Measurements from ENCODE around the gene PHF8.

PHF8 gene

DNA sequence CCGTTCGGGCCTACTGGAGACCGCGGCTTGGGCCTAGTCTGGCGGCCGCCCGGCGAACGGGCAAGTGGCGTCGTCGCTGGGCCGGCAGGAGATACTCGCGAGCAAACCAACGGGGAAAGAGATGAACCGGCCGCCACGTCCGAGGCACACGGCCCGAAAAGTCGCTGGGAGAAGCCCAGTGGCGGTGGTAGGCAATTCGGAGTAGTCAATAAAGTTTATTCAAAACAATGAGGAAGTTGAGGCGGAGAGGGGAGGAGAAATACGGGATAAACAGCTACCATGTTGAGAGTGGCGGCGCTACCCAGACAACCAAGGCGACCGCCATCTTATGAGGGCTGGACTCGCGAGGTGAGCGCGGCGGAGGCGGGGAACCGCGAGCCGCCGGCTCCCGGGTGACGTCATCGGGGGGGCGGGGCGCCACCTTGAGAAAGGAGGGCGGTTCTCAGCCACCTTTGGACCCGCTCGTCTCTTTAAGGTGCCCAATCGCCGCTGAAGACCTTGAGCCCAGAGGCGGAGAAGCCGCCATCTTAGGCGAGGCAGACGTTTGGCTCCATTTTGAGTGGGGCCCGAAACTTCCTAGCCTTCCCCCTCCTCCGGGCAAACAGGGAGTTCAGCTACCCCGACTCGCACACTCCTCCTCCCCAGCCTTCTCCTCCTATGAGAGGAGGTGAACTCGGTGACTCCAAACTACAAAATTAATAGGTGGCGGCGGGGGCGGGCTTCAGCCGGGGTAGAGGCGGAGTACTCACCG, at the start of gene PHF8:
PHF8 (minus strand) TSS at position 348 of the 751 bp plus-strand sequence. CDS start 1,745 bp downstream, outside the sequence.
- peak; percentile 94 for DNase-seq

DNA sequence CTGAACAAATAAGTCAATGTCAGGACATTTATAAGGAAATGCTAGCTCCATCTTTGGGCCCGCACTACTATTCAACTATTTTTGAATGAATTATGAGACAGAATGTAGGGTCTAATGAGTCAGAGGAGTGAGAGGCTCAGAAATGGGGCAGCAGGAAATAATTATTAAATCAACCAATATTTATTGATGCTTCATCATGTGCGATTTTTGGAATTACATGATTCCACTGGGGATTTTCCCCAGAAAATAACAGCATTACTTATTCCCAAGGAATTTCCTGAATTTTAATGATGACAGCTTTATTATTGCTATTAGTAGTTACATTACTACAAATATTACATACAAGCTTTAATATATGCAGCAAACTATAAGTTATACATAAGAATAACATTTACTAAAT, 49.3 kb upstream of the PHF8 start:
- DNase-seq: no peak

DNA sequence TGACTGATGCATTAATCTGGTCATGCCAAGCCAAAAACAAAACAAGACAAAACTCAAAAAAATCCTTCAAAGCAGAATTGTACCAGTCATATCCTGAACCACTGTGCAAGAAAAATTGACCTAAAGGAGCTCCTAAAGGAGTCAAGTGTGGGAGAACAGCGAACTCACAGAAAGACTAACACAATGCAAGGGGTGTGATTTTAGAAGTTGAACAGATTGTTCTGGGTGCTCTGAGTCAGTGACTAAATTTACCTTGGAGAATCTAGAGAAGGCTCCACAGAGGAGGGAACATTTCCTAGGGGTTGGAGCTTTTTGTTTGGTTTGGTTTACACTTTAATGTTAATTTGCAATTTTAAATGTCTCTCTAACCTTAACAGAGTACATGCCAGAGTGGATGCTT, 48.9 kb upstream of the PHF8 start:
- no peak for DNase-seq

DNA sequence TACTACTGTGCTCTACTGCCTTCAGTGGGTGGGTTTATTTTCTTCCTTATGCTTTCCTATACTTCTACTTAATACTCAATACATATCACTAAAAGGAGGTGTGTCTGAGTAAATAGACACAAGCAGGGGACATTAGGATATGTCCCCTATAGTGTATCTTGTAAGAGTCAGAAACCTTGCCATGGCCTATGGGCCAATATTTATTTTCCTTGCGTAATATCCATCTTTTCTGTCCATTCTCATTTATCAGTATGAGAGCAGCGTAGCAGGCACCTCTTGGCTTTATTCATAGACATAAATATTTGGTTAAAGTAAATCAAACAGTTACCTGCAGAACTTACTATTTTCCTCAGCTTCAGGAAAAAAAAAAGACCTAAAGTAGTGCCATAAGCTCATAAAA, 46.6 kb upstream of the PHF8 start:
- DNase-seq: no peak

DNA sequence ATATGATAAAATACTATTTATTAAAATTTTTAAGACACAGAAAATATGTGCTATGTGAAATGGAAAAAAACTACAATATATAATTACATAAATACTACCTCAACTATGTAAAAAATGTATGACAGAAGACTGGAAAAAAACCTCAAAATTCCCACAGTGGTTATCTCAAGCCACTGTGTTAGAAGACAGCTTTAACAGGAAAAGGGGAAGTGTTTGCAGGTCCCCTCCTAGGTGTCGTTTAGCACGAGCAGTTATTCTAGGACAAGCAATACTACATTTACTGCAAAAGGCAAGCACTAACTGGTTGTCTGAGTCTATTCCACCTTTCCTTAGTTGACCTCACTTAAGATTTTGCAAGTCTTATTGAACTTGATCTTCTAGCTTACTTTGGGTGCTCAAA, 44.9 kb upstream of the PHF8 start:
- no peak for DNase-seq

DNA sequence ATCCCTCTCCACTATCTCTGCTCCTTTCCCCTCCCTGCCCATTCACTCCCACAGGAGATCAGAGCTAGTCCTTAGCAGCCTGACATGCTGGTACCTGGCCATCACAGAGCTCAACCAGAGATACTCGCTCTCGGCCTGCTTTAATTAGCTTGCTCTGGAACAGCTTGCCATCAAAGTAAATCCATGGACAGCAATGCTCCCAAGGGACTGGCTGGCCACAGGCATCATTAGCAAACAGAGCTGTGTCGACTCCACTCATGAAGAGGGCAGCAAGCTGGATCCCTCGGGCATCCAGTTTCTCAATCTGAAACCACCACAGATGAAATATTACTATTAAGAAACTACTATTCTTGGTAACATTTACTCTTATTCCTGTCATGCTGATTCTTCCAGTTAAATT, 43.4 kb upstream of the PHF8 start:
- DNase-seq: no peak

DNA sequence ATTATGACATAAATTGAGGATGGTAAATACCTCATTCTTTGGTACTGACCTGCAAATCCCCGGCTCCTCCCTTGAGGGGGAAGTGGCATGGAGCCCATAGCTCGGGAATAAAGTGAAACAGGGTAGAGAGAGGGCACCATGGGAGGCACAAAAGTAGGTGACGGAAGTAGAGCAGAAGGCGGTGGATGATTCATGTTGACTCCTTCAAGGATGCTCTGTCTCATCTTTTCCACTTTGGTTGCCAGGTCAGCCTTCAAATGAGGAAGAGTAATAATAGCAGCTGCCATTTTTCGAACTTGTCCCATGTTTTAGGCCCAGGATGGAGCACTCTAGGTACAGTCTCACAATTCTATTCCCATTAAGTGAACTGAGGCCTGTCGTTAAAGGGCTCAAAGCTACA, 41.4 kb upstream of the PHF8 start:
- no peak for DNase-seq

DNA sequence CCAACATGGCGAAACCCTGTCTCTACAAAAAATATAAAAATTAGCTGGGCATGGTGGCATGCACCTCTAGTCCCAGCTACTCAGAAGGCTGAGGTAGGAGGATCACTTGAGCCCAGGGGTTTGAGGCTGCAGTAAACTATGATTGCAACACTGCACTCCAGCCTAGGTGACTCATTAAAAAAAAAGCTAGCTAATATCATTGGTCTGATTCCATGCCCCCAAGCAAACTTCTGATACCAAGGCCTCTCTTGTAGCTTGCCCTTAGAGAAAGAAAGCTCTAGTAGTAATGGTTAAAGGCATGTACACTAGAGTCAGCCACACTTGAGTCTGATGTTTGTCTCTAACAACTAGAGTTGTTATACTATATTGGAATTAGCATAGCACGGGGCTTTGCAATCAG, 32.6 kb upstream of the PHF8 start:
- no peak for DNase-seq

DNA sequence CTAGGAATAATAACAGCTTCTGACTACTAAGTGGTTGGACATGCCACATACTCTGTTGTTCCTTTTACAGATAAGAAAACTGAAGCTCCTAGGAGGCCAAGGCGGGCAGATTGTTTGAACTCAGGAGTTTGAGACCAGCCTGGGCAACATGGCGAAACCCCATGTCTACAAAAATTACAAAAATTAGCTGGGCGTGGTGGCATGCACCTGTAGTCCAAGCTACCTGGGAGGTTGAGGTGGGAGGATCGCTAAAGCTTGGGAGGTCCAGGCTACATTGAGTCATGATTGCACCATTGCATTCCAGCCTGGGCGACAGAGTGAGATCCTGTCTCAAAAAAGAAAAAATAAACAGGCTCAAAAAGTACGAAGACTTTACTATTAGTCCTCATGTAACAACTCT, 30.6 kb upstream of the PHF8 start:
- DNase-seq: no peak

DNA sequence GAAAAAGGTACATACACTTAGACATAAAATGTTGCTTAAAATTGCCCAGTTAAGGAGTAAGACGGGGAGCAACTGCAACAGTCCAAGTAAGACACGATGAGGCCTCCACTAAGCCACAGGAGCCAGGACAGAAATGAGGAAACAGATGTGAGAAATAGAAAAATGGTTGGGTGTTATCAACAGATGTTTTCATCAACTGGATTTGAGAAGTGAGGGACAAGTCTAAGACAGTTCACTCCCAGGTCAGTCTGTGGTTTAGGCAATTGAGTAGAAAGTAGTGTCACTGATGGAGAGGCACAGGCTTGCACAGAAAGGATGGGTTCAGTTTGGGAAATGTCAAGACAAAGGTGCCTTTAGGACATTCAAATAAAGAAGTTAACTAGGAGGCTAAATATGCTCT, 23.5 kb upstream of the PHF8 start:
- DNase-seq: no peak

DNA sequence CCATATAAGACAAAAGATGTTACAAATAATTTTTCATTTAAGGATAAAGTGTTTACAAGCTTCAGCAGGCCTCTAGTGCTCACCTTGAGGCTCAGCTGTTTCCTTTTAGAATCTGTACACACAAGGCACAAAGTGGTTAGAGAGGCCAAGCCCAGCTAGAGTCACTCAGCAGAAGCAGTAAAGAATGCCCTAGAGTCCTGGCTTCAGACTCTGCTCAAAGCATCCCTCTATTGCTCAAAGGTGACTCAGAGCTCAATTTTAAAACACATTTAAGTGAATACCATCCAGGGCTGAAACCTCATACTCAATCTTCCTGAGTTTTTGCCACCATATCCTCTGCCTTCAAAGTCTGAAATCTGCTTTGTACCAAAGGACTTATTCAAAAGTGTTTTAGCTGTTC, 22.6 kb upstream of the PHF8 start:
- no peak for DNase-seq

DNA sequence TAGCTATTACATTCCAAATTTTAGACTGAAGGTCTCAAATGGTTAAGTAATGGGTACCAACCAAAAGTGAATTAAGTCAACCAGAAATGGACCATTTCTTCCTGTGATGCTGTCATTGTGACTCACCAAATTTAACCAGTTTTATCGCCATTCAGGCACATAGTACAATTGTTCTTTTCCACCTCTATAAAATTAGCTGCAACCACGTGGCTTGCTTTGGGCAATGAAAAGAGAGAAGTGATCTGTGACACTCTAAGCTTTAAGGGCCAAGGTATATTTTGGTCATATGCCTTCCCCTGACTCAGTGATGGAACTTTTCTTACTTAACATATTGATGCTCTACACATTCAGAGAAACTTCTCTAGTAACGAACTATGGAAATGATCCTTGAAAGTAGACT, 20.3 kb upstream of the PHF8 start:
- DNase-seq: no peak

DNA sequence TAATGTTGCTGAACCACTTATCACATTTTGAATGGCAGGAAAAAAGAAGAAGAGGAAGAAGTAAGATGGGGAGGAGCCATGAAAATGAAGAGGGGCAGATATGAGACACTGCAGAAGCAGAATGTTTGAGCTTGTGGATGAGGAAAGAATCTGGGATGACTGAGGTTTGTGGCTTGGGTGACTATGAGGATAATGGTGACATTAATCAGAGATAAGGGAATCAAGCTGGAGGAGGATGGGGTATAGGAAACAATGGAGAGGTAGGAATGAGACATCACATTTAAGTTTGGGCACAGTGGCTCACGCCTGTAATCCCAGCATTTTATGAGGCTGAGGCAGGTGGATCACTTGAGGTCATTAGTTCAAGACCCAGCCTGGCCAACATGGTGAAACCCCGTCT, 19.1 kb upstream of the PHF8 start:
- no peak for DNase-seq

DNA sequence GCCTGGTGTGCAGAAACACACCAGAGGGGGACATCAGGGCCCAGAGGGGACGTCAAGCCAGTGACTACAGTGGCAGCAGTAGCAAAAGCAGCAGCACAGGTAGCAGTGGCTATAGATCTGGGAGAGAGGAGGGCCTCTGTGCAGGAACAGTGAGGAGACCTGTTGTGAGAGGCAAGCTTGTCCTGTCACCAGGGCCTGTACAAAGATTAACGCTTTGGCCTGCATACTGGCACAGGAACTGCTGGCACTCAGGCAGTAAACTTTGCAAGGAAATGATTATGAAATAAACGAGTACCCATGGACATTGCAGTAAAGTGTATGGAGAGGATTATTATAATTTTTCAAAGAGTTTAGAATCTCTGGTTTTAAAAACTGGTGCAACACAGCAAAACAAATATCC, 5.5 kb upstream of the PHF8 start:
- DNase-seq: no peak

DNA sequence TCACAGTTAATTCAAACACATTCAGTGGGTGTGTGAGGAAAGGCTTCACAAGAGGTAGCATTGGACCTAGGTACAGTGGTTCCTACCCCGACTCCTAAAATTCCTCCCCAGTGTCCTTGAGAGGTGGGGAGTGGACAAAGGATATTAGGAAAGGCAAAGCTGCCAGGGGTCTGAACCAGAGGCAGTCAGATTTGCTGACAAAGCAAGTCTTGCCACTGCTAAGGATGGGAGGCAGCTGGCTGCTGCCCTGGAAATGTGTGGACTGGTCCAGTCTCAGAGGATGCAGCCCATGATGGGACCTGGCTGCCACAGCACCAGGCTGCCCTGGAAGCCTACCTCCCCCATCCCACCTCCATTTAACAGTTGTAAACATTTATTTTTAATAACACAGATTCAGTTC, 4.1 kb upstream of the PHF8 start:
- no peak for DNase-seq

DNA sequence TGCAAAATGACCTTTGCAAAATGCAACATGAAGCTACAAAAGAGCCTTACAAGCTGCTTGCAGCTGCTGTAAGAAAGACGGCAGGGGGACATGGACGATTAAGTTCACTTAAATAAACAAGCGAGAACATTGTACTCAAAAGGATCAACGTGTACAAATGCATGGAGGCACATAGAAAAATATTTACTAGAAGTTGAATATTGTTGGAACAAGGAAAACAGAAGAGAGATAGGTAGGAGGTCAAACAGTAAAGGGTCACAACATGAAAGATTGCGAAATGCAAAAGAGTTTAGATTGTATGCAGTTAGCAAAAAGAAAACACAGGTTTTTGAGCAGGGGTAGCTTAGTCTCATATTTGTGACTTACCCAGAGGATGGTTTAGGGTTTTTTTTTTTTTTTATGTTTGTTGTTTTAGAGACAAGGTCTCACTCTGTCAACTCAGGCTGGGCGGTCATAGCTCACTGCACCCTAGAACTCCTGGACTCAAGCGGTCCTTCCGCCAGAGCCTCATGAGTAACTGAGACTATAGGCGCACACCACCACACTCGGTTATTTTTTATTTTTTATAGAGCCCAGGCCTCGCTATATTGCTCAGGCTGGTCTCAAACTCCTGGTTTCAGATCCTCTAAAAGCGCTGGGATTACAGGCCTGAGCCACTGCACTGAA, 1.4 kb upstream of the PHF8 start:
- no peak for DNase-seq

DNA sequence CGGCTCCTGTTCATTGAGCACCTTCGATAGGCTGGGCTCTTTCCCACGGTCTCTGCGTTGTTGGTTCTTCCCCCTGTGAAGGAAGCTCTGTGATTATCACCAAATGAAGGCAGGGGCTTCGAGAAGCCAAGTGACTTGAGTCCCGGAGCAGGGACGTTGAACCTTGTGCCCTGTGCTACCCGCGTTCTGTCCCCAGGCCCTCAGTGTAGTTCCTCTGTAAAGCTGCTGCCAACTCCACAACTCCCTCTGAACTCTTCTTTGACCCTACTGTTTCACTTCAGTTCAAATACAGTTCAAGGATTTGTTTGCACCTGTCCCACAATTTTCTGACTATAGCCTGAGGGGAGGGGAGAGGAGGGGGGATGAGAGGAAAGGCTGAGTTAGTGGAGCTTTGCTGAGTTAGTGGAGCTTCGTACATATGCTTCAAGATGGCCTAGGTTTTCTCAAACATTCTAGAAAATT, 635 bp upstream of the PHF8 start:
- no peak for DNase-seq

DNA sequence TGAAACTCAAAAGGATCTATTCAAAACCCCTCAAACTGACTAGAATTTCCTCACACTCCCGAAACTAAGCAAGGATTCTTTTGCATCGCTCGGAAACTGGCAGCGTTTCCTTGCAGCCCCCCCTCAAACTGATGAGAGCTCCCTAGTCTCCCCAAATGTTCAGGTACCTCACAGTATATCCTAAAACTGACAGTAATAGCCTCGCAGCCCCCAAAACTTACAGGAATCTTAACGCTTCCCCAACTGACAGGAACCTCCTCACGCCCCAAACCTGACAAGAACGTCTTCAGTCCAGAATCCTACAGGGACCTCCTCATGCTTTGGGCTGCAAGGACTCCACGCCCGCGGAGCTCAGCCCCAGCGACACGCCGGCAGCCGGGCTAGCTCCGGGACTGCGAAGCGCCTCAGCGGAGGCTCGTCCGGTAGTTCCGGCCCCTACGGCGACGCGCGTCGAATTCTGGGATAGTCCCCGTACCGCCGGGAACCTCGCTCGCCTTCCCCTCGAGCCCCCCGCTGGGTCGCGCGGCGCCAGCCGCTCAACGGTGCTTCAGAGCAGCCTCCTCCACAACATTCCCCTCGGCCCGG, 640 bp downstream of the PHF8 start:
- peak; percentile 32 to 35 for DNase-seq

DNA sequence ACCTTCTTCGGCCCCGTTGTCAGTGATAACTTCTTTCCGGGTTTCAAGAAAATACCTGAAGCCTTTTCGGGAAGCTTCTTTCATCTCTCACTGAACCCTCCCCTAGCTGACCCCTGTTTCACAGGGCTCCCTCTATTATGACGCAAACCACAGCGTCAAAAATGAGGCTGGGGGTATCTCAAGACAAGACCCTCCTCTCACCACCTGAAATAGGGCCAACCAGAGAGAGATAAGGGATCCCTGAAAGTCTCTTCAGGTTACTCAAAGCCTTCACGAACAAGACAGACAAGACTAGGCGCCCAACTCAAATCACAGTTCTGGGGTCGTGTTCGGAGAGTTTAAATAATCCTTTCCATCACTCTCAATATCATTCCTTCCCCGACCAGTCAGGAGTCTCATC, 1.2 kb downstream of the PHF8 start:
- DNase-seq: no peak

DNA sequence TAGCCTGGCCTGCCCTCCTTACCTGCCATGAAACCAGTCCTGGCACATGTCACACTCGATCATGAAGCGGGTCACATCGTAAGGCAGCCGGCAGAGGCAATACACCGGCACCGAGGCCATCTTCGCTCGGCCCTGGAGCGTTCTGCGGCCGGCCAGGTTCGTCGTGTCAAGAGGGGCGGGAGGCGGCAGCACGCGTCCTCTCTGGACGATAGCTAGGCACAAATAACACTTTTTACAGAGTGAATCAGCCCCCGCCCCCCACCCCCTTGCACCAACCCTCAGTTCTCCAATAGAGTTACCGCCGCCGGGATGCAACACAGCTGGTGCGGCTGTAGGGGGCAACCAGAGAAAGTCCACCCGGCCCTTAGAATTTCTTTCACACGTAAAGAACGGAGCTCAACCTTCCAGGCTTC, 1.7 kb downstream of the PHF8 start:
- DNase-seq: peak; percentile 36 to 39

DNA sequence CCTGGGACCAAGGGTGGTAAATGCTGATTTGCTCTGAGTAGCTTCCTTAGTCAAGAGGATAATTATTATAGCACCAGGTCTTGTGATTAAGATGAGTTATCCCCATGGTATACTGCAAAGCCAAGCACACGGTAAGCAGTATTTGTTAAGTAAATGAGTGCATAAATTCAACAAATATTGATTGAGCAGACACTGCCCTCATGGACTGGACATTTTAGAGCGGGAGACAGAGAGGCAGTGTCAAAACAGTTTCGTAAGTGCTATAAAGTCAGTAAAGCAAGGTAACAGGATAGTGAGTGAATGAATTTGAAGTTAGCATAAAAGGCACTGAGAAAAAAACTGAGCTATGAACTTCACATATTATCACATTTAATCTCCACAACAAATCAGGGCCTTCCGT, 13.9 kb downstream of the PHF8 start:
- no peak for DNase-seq

DNA sequence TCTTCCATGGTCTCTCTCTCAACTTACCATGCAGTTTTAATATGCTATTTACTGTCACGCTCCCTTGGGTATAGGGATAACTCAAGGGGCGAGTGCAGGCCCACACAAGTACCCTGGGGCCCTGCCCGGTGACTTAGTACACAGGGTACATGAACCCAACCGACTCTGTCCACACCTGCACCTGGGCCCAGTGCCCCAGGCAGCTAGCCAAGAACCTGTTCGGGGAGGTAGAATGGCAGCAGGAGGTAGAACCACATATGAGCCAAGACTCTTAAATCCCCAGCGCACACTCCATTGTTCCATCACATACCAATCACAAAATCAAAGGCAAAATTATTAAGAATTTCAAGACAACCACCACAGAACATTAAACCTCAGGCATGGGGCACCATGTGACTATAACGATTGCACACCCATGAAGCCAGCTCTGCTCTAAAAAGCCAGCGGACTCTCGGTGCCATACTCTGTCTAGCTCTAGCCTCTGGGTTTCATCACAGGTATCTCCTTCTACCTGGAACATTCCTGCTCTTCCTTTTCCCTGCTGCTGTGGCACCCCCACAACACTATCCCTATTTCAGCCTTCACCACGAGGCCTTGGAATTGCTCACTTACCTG, 14.6 kb downstream of the PHF8 start:
- no peak for DNase-seq

DNA sequence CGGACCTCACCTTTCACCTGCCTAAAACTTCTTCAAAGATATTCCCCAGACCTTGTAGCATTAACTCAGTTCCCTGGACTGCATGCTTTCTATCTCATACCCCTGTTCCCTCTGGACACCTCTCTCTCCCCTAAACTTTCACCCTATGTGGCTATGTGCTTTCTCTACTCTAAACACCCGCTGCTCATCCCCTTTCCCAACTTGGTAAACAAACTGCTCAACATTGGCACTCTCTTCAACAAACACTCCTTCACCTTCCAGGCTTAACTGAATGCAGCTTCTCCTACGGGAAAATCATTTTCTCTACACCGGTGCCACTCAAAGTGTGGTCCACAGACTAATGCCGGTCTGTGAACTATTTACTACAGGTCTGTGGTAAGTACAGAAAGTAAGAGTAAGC, 19.9 kb downstream of the PHF8 start:
- DNase-seq: no peak
